Measurements from ENCODE around the gene CXorf58.

- TF ChIP-seq CTCF (IDR thresholded peaks at IDR 0.05) (no peak), POLR2A (IDR thresholded peaks at IDR 0.05) (no peak)
Measured at GRCh38 chrX:23904096-23904495, 3.7 kb upstream of the CXorf58 start.

Measured in testis (tissue), 2 donors.